Eye (tissue), 1 donor: ENCODE results near the gene MAS1.
"Not testable (repeated sequence)": the region's sequence is repeated elsewhere in the genome, so short reads cannot be mapped to it uniquely, and the experiment has no call there.

Source experiments
- DNase-seq: peaks from one replicate; pipeline ENCODE4 v3.0.0-alpha.2; 2015

The MAS1 gene

DNA sequence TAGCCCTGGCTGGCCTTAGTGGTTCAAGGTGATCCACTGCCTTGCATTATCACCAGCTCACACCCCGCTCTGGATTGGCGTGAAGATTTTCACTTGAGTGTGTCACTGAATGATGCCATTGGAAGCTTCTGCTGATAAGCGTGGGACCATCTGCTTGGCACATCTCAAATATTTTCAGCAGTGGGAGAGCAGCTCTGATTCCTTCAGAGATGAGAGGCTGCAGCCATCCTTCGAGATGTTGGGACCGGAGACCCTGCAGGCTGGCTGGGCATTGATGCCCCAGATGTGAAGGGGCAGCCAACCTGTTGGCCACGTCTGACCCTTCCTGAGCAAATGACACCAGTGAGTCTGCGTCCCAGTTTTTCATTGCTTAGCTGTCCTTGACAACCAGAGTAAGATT is at the start of gene MAS1:
Gene MAS1, plus strand, starts transcription at position 197 of the 400 bp plus-strand sequence. CDS start 15,968 bp downstream, outside the sequence.
- no peak for DNase-seq

DNA sequence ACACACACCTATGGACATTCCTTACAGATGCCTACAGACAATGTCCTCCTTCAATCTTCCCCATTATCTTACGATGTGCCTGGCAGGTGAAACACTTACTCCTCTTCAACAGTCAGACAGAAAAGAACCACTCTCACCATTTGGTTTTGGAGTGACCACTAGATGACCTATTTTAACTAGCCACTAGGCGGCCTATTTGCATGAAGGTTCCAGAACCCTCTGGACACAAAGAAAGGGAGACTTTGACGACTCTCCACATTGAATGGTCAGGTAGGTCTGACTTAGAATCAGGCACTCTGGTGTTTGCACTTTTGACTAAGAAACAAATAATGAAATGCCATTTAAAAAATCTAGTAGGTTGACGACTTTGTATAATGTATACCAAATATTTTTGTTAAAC is 48.8 kb upstream of the MAS1 start:
- no peak for DNase-seq

DNA sequence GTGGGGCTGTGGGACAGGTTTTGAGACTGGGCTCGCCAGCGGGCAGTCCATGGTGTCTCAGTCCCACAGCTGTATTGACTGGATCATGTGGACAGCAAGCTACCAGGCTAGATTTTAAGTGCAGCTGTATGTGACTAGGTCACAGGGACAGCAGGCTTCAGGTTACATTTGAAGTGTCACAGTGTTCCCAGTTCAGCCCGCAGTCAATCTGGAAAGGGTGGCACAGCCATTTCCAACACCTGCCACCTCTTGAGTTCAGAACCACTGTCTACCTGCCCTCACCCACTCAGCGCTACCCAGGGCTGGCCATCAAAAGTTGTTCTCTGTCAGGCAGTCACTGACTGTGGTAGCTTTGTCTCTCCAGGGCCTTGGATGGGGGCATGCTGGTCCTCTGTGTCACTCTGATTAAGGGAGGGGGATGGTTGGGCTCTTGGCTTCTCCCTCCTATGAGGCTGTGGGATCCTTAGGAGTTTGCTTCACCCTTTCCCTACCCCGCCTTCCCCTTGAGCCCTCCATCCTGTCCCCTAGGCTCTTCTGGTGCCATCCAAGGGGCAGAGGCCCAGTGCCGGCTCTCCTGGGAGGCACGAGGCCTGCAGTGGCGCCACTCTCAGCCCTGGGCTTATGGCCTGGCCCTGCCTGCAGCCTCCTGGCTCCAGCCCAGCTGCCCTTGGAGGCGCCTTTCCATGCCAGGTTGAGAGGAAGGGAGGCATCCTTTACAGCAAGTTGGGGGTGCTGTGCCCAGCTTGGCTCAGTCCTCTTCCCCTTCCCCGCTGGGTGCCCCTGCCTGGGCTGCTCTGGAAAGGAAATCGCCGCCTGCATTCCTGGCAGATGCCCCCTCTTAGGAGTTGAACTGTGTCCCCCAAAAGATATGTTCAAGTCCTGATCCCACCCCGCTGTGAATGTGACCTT is 45.8 kb upstream of the MAS1 start:
- DNase-seq = no peak

DNA sequence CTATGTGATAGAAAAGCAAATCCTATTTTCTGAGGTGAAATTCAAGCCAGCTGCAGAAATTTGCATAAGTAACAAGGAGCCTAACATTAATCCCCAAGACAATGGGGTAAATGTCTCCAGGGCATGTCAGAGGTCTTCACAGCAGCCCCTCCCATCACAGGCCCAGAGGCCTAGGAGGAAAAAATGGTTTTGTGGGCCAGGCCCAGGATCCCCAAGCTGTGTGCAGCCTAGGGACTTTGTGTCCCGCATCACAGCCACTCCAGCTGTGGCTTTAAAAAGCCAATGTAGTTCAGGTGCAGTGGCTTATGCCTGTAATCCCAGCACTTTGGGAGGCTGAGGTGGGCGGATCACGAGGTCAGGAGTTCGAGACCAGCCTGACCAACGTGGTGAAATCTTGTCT is 42.2 kb upstream of the MAS1 start:
- DNase-seq = not testable (repeated sequence)

DNA sequence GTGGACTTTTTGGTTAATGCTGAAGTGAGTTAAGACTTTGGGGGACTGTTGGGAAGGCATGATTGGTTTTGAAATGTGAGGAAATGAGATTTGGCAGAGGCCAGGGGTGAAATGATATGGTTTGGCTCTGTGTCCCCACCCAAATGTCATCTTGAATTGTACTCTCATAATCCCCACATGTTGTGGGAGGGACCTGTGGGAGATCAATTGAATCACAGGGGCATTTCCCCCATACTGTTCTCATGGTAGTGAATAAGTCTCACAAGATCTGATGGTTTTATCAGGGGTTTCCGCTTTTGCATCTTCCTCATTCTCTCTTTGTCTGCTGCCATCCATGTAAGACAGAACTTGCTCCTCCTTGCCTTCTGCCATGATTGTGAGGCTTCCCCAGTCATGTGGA is 40.9 kb upstream of the MAS1 start:
- DNase-seq = not testable (repeated sequence)

DNA sequence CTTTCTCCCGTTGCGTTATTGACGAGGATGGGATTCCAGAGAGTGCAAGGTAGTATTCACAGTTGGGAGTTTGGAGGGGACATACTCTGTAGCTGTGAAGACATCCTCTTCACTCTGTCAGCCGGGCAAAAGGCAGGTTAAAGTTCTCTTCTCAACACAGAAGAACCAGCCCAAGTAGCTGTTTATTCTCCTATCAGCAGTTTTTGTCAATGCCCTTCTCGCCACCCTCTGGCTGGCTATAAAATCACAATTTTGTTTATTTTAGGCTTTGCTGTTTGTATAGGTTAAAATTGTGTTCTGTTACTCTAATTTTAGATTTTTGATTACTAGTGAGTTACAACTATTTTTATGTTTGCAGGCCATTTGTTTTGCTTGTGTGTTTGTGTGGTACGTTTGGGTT is 37.9 kb upstream of the MAS1 start:
- no peak for DNase-seq

DNA sequence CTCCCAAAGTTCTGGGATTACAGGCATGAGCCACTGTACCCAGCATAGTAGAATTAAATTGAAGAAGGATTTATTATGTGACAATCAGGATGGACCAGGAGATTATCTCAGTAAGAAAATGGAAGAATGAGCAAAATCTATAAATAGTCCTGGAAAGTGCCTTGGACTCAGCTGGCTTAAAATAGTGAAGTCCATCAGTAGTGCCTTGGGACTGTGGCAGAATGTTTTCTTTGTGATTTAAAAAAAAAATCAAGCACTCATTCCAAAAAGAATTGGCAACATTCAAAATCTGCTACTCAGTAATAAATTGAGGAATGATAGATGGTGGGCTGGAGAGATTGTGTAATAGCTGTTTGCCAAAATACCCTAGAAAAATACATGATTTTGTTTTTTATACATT is 37.0 kb upstream of the MAS1 start:
- no peak for DNase-seq

DNA sequence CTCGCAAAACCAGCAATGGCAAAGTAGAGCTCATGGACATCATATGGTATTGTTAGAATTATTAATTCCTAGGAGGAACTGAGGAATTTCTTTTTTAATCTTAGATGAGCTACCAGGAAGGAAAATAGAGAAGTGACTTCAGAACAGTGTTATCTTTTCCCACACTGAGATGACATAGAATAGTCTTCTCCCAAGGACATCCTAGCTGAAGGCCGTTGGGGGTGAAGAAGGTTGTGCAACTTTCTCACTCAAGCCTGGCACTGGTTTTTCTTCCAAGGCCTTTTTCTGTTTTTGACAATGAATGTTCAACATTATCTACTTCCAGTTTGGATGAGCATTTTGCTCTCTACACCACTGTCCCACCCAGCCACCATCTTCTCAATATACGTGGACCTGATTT is 35.8 kb upstream of the MAS1 start:
- no peak for DNase-seq

DNA sequence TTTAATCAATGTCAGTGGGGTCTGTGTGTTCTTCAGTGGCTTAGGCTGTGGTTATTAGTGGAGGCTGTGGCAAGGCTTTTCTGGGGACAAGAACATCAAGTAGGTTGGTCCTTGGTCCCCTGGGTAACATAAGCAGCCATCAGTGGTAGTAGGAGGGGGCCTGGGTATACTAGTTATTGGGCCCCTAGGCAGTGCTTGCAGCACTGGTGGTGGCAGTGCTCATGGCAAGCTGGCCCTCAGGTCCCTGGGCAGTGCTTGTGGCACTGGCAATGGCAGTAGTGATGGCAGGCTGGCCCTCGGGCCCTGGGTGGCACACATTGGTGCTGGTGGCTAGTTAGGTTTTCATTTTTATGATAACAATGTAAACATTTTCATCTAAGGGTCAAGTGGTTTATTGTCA is 32.5 kb upstream of the MAS1 start:
- DNase-seq = no peak

DNA sequence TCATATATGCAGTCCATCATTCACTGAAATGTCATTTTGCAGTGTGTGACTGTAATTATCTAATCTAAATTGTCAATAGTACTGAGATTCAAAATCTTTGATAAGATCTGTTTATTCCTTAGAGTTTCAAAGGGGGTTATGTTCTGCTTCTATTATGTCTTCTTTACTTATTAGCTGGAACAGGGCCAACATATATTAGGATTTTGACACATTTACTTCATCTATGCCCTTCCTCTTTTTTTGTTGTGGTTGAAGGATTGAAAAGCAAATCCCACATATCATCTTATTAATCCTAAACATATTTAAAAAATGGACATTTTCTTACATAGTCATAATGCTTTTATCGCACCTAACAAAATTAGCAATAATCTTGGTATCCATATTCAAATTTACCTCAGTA is 30.3 kb upstream of the MAS1 start:
- DNase-seq = no peak

DNA sequence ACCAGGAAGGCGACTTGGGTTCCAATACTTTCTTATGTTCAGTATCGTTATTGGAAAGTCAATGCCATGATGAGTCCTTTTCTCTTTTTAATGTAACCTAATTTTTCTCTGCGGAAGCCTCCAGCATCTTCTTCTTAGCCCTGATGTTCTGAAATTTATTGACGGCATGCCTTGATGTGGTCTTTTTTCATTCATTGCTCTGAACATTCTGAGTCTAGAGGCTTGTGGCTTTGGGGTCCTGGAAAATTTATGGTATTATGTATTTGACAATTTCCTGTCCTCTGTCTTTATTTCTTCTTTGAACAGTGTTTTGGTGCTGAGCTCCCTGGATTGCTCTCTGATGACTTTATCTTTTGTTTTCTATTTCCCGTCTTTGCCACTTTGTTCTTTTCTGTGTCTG is 28.7 kb upstream of the MAS1 start:
- DNase-seq = no peak

DNA sequence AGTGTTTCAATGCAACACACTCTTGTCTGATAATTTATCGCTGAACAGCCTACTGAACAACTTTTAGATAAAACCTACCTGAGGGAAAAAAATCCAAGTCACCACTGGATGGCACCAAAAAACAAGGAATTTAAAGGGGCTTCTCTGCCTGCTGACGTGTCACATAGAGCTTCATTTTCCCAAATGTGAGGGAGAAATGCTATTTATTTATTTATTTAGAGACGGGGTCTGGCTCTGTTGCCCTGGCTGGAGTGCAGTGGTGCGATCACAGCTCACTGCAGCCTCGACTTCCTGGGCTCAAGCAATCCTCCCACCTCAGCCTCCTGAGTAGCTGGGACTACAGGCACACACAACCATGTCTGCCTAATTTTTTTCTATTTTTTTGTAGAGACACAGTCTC is 27.4 kb upstream of the MAS1 start:
- peak; percentile 91 for DNase-seq

DNA sequence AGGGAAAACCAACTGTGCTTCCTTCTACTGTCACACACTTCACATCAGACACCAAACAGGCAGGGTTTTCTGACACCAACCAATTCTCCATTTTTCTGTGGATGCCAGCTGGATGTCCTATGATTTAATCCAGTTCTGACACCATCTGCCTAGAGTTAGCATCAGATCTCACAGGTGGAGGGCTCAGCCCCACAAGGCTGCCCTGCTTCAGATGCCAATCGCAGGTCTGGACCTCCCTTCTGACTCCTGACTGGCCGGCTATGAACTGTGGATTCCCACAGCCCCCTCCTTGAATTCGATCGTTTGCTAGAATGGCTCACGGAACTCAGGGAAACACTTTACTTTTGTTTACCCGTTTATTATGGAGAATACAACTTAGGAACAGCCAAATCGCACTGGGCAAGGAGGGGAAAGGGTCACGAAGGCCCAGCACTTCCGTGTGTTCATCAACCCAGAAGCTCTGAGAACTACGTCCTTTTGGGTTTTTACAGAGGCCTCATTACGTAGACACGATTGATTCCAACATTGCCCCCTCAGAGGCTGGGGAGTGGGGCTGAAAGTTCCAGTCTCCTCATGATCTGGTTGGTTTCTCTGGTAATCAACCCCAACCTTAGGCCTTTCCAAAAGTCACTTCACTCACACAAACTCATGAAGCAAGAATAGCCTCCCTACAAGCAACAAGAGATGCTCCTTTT is 25.4 kb upstream of the MAS1 start:
- DNase-seq = no peak

DNA sequence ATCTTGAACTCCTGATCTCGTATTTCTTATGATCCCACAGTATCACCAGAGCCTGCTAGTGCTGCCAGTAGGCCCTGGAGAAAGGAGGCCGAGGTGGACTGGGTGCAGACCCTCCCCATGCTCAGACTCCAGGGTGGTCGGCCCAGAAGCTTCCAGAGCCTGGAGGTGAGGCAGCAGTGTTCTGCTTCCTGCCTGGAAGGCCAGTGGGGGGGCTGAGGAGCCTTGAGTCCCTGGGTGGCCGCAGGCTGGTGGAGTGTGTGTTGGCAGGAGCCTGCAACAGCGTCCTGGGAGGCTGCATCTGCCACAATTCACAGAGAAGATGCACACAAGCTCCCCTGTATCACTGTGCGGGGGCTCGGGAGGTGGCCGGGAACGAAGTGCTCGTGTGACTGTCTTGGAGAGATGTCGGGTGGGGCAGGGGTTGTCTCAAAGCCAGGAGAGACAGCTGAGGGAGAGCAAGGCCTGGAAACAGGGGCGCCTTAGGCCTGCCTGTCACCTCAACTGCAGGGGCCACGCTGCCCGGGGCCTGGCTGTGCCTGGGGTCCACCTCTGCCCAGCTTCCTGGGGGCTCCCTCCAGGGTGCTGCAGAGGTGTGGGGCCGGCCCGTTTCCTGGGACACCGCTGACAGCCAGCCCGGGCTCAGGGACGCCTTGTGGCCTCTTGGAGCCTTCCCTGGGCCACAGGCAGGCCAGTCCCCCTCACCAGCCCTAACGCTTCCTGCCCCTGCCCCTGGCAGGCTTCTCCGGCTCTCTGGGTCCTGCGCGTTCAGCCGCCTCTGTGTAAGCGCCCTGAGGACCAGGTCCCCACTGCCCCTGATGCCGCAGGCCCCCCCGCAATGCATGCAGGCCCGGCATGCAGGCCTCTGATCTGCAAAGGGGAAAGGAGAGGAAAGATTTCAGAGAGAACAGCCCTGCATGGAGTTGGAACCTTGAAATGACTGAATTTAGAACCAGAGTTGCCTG is 24.2 kb upstream of the MAS1 start:
- DNase-seq = no peak

DNA sequence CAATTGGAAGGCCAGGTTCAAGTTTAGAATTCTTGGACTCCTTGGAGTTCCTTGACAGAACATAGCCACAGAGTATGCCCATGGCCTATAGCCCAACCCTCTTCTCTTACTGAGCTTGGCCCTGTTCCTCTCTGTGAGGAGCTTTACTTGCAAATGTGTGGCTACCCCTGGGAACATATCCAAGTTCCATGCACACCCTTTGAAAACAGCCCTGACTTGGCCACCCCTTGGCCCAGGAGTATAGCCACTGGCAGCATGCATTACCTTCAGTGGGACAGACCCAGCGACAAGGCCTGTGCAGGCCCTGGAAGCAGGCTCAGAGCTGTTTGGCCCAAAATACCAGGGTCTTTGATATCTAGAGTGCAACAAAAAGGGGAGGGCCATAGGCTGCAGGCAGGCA is 19.5 kb upstream of the MAS1 start:
- no peak for DNase-seq

DNA sequence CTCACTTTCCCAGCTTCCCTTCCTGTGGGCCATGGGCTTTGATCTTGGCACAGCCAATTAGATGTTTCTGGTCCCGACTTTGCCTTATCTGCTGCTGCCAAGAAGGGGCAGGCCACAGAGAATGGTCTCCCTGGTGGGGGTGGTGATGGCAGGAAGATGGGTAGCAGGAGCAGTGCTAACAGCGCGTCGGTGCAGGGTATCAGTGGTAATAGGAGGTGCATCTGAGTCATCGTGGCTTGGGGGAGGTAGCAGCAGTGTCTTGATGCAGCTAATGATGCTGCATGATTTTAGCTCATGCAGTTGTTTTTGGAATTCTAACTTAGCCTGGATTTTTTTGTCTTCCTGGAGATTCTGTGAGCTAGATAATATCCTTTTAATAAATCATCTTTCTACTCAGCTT is 18.9 kb upstream of the MAS1 start:
- no peak for DNase-seq

DNA sequence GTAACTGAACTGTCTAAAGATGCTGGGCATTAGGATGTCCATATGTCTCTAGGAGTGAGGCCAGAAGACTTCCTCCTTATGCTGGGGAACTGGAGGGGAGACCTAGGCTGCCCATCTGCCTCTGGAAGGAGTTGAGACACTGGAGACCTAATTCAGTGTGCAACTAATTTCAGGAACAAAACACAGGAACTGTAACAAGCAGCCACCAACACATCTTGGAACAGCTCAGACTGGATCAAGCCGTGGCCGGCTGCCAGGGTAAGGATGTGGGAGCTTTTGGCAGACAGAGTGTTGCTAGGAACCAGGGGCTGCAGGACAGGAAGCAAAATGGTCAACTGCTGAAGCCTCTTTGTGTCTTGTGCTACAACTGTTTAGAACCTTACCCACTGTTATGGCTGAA is 16.4 kb upstream of the MAS1 start:
- peak; percentile 14 for DNase-seq

DNA sequence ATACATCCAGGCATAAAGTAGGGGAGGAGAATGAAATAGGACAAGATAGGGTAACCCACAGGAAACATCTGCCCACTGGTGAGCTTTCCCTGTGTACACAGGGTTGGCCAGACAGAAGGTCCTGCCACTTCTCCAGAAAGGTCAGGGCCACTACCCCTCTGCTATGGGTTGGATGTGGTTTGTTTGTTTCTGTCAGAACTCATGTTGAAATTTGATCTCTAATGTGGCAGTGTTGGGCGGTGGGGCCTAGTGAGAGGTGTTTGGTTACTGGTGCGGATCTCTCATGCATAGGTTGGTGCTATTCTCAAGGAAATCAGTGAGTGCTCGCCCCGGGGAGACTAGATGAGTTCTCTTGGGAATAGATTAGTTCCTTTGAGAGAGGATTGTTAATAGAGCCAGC is 15.6 kb upstream of the MAS1 start:
- DNase-seq = no peak

DNA sequence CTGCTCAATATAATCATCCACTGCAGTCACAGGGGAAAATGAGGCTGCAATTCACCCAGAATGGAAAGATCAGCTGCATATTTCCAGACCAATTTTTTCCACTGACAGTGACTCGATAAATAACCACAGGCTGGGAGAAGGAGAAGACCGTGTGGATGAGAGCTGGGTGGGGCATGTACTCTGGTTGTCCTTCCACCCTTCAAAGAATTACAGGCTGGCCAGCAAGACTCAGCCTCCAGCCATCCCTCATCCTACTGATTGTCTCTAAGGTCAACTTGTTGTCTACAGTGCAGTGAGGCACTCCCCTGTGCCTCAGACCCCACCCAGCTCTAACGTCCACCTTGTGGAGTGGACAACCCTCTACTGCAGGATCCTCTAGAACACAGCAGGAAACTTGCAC is 14.5 kb upstream of the MAS1 start:
- no peak for DNase-seq

DNA sequence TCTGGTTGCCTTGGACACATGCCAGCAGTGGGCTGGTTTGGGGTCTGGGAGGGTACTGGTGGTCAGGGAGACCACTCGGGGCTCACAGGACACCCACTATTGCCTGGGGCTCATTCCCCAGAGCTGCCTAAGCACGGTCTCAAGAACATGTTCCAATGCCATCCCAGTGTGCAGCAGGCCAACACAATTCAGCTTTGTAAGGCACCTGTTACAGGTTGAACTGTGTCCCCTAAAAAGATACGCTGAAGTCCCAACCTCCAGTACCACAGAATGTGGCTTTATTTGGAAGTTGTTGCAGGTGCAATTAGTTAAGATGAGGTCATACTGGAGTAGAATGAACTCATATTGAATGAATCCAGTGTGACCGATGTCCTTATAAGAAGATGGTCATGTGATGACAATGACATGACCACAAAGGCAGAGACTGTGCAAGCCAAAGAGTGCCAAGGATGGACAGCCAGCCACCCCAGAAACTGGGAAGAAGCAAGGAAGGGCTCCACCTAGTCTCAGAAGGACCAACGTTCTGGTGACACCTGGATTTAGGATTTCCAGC is 13.5 kb upstream of the MAS1 start:
- DNase-seq = no peak

DNA sequence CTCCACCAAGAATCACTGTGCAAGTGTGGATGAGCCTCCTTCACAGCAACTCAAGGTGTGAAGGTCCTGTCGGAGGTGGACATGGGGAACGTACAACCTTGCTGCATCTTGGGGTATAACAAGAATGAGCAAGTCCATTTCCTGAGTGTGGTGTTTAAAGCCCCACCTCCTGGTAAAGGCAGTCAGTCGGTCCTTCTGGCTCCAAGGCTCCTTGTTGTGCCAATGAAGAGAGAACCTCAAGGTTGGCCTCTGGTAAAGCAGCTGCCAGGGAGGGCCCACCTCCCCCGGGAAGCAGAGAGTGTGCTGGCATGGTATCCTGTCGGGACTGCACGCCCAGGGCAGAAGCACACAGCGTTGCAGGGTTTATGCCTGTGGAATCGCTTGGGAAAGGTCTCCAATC is 12.4 kb upstream of the MAS1 start:
- DNase-seq = no peak

DNA sequence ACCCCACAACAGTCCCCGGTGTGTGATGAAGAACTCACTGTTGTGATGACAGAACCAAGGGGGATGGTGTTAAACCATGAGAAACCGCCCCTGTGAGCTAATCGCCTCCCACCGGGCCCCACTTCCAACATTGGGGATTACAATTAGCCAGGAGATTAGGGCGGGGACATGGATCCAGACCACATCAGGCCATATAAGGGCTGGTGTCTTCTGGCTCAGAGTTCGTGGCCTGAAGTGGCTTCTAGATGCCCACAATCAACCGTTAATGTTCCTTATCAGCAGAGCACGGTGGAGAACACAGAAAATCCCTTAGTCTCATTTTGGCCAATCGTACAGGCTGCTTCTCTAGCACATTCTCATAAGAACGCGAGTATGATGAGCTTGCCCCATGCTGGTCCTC is 10.9 kb upstream of the MAS1 start:
- DNase-seq = no peak

DNA sequence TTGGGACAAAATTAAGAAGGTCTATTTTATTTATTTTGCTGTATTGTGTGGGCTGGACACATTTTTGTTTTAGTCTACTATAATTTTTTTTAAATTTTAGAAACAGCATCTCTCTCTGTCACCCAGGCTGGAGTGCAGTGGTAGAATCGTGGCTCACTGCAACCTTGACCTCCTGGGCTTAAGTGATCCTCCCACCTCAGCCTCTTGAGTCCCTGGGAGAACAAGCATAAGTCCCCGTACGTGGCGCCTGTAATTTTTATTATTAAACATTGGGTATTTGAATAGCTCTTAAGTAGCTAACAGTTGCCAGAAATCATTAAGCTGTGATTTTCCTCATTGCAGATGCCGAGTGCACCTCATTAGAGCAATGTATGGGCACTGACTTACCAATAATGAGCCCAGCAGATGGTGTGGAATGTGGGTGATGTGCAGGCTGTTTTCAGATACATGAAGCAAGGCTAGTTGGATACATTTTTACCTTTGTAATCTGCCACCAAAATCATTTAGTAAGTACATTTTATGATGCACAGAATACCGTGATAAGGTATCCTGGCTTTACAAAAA is 10.3 kb upstream of the MAS1 start:
- no peak for DNase-seq
